ENCODE measurements around the gene RAB31.
"Not testable (repeated sequence)": the region's sequence is repeated elsewhere in the genome, so short reads cannot be mapped to it uniquely, and the experiment has no call there.

The RAB31 gene

DNA sequence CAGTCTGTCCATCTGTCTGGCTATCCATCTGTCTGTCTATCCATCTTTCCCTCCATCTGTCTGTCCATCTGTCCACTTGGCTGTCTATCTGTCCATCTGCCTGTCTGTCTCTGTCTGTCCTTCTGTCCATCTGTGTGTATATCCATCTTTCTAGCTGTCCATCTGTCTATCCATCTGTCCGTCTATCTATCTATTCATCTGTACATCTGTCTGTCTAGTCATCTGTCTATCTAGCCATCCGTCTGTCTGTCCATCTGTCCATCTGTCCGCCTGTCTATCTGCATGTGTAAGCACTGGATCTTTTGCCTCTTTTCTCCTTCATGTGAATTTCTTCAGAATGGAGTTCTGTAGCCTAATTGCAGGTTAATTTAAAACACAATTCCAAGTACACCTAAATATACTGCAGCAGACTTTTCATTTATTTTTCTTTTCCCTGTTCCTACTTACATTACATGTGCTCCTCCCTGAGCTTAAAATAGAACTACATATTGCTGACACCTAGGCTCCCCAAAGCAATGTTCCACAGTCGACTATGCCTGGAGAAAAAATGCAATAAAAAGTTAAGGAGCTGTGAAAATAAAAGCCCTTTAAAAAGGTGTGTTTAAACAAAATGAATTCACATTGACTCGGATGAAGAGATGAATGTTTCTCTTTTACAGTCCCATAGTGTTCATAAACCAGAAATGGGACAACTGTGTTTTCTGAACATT lies 140.2 kb downstream of the RAB31 start:
- DNase-seq: no peak

DNA sequence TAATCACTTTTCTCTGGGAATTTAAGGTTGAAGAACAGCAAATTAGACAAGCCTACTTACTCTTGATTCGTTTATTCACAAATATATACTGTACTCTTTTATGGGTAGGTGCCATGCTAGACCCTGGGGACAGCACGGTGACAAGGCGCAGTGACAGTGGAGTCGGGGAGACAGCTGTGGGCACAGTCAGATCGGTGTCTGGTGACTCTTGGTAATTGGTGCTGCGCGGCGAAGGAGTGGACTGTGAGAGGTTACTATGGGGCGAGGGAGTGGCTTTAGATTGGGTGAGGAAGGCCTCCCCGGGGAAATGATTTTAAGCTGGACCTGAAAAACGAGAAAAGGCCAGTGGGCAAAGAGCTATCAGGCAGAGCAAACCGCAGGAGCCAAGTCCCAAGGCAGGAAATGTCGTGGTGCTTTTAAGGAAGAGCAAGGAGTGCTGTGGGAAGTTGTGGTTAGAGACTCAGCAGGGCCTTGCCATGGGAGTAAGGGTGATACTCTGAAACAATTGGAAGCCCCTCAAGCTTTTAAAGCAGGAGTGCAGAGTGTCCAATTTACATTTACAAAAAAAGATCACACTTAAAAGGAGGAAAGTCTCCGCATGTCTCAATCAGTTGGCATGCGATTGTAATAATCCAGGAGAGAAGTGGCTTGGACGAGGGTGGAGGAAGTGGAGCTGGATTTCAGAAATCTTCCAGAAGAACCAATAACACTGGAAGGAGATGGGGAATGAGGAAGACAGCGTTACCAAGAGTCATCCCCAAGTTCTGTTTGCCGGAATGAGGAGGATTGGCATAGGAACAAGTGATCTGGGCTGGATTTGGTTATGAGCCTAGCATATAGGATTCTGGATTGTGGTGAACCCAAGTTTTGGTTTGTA lies 141.5 kb downstream of the RAB31 start:
- no peak for DNase-seq

DNA sequence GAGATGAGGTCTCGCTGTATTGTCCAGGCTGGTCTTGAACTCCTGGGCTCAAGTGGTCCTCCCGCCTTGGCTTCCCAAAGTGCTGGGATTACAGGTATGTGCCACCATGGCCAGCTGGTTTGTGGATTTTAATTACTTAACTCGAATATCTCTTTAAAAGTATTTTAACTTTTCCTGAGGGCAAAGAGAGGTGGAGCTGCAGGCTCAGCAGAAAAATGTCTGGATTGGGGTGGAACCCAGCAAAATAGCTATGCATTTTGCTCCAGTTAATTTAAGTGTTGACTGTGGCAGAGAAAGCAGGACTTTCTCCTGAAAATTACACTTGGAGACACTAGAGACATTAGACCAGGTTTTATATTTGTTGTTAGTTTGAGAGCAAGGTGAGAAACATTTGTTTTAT lies 142.2 kb downstream of the RAB31 start:
- no peak for DNase-seq

DNA sequence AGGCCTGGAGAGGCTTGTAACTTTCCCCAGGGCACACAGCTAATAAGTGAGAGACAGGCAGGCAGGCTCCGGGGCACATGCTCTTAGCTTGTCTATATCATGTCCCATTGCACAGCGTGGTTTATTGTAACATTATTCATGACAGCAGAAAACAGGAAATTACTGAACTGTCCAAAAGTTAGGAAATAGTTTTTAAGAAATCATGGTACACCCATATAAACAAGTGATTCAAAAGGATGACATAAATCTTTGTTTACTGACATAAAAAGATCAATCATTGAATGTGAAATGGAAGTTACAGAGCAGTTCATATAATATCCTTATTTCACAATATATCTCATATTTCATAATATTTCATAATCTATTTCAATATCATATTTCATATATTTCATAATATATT lies 143.4 kb downstream of the RAB31 start:
- no peak for DNase-seq

DNA sequence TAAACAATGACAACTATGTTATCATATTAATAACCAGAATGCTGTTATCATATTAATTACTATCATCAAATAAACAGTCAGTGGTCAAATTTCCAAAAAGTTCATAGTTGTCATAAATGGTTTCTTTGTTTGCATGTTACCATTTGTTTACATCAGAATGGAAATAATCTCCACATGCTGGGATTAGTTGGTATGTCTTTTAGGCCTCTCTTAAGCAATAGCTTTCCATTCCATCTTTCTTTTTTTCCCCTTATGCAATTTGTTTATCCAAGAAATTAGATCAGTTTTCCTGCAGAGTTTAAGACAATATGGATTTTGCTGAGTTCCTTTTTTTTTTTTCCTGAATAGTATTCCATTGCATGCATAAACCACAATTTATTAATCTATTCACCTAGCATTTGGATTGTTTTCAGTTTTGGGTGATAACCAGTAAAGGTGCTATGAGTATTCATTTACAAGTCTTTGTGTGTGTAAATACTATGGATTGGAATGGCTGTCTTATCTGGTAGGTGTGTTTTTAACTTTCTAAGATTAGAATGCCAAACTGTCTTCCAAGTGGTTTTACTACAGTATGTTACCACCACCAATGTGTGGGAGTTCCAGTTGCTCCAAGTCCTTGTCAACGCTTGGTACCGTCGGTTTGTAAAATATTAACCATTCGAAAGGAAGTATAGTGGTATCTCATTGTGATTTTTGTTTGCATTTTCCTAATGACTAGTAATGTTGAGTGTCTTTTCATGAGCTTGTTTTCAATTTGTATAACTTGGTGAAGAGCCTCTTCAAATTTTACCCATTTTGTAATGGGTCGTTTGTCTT lies 144.4 kb downstream of the RAB31 start:
- DNase-seq: no peak

DNA sequence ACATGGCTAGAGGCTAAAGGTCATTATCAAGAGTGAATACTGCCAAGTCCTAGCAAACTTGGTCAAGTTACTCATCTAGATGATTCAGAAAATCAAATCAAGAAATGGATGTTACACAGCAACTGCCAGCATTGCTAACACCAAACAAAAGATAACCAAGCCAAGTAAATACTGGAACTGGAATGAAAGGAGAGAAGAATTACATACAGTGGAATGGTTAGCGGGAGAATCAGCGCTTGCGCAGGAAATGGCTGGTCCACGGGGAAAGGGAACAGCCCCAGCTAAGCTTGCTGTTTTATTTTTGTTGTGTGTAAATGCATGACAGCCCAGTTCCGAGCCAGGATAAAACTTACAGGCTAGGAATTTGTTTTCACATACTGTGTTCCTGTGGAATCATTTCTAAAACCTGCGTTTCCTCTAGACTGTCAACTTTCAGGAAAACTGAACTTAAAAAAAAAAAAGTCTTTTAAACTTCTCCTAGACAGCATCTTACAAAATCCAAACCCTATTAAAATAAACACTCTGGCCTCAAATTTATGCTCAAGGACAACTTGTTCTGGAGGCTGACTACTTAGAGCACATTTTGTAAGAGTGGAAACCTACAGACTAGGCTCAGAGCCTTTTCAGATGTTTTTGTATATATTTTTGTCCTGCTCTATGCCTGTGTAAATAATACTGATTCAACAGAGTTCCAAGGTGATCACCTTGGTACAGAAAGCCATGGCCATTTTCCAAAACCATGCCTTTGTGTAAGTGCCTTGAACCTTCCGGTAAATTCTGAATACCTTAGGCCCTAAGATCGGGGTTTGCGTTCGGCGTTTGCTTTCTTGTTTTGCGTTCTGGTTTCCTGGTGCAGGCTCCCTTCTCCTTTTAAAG lies 146.9 kb downstream of the RAB31 start:
- DNase-seq: no peak

DNA sequence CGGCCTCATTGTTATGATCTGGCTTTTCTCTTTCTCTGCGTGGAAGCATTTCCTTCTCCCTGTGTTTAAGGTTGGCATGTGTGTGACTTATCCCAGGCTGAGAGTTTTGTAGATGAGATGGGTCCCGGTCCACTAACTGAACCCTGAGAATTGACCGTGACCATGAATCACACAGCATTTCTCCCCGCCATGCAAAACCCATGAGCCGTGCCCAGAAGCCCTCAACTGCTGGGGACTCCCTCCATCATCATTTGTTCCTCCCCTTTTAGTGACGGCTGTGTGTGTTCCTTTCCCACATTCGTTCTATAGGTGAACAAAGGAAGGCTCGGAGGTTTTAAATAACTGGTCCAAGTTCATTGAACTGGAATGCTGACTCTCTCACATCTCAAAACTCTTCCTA lies 147.6 kb downstream of the RAB31 start:
- no peak for DNase-seq

DNA sequence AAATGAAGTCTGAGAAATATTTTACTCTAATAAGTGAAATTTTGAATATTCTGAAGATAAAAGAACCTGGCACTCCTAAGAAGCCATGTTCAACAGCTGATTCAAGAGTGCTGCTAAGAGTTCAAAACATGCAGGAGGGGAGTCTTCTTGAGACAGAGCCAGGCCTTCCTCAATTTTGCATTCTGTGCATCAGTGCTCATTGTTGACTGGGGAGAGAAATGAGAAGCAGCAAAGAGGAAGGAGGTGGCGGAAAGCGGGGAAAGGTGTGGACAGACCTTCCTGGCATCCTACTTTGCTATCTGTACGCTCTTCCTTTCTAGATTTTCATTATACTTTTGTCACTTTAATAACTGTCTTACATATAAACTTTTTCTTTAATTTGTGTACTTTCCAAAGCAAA lies 148.0 kb downstream of the RAB31 start:
- DNase-seq: no peak

DNA sequence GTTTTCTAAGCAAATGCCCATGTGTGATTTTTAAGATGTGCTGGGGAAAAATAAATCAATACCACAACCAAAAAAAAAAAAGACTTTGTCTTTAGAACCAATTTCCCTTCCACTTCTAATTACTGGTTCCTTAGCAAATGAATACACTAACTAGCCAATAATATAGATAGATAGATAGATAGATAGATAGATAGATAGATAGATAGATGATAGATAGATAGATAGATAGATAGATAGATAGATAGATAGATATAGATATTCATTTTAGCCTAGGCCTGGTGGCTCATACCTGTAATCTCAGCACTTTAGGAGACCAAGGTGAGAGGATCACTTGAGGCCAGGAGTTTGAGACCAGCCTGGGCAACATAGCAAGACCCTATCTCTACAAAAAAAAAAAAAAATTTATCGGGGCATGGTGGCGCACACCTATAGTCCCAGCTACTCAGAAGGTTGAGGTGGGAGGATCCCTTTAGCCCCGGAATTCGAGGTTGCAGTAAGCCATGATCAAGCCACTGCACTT lies 149.4 kb downstream of the RAB31 start:
- not testable (repeated sequence) for DNase-seq

DNA sequence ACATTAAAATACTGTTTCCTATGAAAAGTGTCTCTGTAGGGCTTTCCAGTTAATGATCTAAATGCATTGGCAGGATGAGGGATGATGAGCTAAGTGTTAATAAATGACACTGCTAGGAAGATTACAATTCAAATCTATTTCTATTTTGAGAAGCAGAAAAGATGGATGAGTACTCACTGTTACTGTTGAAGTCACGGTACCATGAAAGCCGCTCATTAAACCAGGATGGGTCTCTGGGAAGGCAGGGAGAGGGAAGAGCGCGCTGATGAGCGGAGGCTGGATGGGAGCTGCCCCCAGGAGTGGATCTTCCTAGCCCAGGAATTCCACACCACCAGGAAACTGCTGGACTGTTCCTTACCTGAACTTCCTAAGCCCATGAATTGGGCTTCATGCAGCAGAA lies 150.5 kb downstream of the RAB31 start:
- DNase-seq: no peak

DNA sequence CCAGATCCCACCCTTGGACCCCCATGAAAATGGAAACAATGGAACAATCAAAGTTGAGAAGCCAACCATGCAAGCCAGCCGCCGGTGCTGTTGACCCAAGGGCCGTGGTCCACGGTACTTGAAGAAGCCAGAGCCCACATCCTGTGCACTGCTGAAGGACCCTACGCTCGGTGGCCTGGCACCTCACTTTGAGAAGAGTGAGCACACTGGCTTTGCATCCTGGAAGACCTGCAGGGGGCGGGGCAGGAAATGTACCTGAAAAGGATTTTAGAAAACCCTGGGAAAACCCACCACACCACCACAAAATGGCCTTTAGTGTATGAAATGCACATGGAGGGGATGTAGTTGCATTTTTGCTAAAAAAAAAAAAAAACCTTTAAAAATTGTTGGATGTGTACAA lies 151.1 kb downstream of the RAB31 start:
- no peak for DNase-seq

DNA sequence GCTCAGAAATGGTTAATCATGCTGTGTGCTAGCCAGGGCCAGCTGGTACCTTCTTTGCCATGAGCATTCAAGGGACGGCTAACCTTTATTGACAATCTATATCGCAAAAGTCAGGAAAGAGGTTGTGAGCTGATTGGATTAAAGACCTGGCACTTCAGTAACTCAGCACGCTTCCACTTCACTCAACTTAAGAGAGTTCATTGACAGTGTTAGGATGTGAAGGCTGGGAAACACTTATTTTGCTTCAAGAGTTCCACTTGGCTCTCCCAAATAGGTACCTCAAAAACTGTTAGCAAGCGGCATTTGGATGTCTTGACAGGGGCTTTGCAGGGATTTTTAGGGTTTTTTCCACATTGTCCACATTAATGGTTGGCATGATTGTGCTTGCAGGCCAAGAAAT lies 152.6 kb downstream of the RAB31 start:
- no peak for DNase-seq

DNA sequence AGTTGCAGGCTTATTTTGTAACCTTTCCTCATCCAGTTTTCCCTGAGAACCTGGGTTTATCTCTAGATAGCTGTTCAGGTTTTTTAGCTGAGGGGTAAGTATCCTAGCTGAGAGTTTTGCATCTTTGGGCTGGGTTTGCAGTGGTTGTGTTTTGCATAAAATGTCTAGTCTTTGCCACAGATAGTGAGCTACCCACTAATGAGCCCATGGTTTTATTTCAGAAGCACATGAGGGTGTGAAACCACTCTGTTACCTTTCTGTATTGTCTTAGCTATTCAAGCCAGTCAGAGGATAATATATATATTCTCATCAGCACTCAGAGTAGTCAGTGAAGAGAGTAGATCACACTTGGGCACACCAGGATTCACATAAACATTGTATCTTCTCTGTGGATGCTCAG lies 153.1 kb downstream of the RAB31 start:
- no peak for DNase-seq

DNA sequence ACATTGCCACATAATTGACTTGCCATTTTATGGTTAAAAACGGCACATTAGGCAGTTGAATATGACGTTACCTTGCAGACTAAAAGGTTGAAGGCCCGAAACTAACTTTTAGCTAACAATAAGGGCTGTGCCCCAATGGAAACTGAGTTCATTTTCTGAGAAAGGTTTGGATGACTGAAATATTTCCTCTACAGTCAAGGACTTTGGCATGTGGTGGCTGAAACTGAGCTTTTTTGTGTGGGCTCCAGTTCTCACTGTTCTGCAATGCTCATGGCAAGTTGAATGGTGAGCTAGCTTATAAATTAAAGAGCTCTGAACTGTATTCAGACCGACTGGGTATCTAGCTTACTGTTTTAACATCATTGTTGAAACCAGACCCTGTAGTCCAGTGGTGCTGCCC lies 153.8 kb downstream of the RAB31 start:
- DNase-seq: no peak

DNA sequence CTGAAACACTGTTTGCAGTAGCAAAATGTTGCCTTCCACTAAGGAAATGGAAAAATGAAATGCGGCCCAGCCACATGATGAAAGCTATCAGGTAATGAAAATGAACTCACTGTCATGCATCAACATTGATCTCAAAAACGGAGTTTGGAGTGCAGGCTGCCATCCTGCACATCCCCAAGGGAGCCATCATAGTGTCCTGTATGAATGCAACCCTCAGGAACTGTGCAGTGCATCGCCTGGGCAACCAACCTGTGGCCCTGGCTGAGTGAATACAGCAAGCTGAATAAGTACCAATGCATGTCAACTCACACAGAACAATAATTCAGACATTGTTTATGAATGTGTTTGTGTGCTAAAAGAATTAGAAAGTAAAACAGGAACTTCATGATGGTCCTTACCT lies 154.6 kb downstream of the RAB31 start:
- DNase-seq: no peak

DNA sequence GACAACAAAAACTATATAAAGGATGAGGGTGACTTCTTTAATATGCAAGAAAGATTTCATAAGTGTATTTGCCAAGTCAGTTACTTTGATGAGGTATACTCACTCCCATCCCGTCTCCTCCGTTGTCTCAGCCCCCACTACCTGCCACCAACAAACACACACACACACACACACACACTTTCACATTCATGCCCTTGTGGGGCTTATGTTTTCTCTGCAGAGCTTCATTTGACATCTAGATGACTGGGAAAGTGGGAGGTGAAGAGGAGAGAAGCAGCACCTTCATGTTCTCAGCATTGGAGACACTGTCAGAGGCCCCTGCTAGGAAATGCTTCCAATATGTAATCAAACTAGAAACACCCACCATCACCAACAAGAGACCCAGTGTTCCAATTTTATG lies 155.2 kb downstream of the RAB31 start:
- DNase-seq: no peak

DNA sequence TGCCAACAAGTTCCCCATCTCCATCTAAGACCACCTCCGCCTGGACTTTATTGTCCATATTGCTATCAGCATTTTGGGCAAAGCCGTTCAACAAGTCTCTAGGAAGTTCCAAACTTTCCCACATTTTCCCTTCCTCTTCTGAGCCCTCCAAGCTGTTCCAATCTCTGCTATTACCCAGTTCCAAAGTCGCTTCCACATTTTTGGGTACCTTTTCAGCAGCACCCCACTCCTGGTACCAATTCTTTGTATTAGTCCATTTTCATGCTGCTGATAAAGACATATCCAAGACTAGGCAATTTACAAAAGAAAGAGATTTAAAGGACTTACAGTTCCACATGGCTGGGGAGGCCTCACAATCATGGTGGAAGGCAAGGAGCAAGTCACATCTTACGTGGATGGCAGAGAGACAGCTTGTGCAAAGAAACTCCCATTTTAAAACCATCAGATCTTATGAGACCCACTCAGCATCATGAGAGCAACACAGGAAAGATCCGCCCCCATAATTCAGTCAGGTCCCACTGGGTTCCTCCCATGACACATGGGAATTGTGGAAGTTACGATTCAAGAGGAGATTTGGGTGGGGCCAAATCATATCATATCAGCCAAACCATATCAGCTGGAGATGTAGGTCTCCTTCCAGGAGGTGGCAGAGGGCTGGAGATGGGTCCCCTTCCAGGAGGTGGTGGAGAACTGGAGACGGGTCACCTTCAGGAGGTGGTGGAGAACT lies 157.8 kb downstream of the RAB31 start:
- DNase-seq: no peak

DNA sequence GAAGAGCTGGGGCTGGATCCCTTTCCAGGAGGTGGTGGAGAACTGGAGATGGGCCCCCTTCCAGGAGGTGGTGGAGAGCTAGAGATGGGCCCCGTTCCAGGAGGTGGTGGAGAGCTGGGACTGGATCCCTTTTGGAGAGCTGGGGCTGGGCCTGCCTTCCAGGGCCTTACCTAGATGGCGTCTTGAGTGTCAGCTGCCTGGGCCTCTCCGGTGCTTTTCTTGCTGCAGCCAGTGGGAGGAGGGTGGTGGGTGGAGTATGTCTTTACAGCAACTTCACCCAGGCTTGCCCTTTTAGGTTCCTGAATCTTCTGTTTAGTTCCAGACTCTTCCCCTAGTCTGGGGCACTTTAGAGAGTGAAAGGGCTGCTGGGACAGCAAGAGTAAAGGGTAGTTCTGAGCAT lies 158.5 kb downstream of the RAB31 start:
- DNase-seq: no peak

DNA sequence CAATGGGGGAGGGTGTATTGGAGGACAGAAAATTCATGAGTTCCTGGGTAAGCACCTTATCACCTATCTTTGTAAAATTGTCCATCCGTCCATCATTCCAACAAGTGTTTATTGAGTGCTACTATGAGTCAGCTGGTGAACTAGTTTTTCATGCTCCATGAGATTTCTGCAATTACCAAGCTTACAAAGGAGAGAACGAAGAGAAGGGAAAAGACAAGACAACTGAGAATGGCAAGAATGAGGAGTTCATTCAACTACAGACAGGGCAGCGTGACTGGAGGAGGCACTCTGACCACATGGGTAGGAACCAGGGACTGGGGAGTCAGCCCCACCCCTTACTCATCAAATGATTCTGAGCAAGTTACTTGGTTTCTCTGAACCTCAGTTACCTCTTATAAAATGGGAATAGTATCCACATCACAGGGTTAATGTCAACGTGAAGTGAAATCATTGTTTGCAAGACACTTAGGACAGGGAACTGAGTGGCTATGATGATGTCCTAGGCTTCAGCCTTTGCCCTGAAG lies 159.0 kb downstream of the RAB31 start:
- DNase-seq: no peak

DNA sequence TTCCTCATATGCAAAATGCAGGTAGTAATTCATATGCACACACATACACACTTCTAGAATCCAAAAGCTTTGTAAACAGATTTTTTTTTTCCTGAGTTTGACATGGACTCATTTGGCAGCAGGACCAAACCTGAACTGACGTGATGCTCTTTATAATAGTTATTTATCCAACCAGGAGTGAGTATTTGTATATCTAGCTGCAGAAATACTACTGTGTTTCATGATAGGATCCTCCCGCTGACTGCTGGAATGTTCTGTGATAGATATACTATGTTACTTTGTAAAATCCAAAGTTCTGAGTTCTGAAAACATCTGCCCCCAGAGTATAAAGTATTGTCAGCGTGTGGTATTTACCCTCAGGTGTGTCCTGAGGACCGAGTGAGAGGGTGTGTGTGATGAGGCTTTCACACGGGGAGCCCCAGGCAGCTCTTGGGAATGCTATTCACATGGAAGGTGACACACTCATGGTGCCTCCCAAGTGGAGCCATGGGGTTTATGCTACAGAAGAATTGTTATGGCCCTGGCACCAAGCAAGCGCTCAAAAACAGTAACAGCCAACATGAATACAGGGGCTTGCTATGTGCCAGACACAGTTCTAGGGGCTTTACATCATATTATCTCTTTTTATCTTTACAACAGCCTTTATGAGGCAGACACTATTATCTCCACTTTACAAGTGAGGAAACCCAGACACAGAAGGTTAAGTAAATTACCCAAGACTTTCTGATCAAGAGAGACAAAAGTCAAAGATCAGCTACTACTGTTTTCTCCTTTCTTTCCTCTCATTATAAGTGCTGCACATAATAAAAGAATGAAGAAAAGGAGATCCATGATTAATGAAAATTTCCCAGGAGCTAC lies 161.0 kb downstream of the RAB31 start:
- no peak for DNase-seq
